ENCODE measurements around the gene PPOX.

- TF ChIP-seq CTCF (IDR thresholded peaks at IDR 0.05; ENCODE audit: low read depth, low read length, poor library complexity, severe bottlenecking) = no peak
- no peak for TF ChIP-seq EZH2phosphoT487 (IDR thresholded peaks at IDR 0.05; ENCODE audit: borderline replicate concordance, low read length)
Observed at GRCh38 chr1:161196521-161197451, 30.6 kb downstream of the PPOX start.

All from DOHH2 (cell line).